HG03354 (cell line): ENCODE measurements around the gene P2RY2.

Experiments used
- ATAC-seq: cut with Tn5 transposase; IDR thresholded peaks from one replicate; pipeline ENCODE4 v1.9.1; 2021; ENCODE audit warnings: mild to moderate bottlenecking; ENCODE audit not compliant: unreplicated experiment, poor library complexity, severe bottlenecking

The P2RY2 gene

DNA sequence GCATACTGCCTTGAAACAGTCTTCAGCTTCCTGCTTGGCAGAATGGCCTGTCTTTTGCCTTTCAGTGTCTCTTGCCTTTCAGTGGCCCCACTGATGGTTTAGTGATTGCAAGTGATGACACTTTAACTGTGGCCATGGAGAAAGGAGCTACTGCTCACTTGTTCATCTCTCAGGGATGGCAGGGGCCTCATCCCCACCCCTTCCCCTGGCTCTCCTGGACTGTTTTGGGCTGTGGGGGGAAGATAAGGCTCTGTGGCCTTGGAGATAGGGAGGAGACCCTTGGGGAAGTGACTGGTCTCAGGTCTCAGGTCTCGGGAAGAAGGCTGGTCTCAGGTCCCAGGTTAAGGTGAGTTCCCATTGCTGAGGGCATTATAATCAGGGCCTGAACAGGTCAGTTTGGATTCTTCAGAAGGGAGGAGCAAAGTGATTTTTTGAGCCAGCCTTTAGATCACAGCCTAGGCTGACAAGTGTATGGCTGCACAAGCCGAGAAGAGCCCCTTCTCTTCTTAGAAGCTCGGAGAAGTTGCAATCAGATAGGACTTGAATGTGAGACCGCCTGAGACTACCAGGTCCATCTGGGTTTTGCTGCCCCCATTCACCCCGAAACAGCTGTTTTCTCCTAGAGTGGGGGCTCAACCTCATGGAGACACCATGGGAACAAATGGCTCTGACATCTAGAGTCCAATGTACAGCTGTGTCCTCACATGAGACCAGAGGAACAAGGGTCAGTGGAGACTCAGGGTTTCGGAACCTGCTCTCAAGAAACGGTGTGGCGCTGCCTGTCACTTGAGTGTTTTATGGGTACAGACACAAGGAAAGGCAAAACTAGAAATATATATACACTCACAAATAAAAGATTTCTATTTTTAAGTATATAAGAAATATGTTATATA lies 15.9 kb upstream of the P2RY2 start:
- ATAC-seq, result no peak

GRCh38 chr11:73203322-73203721 lies 14.8 kb upstream of the P2RY2 start:
- ATAC-seq, result no peak

DNA sequence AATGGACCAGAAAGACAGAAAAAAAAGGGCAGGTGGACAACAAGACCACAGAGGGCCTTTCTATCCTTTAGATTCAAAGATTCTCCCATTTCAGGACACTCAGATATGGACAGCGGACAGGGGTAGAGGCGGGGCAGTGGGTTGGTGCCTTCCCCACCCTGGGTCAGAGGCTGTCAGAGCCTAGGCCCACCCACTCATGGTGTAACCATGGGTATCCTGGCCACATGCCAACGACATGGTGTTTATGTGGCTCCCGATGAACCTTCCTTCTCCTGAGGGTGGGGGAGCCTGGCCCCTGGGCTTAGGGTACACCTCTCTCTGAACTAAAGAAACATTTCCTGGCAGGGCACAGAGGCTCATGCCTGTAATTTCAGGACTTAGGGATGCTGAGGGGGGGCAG lies 14.3 kb upstream of the P2RY2 start:
- ATAC-seq, result no peak

DNA sequence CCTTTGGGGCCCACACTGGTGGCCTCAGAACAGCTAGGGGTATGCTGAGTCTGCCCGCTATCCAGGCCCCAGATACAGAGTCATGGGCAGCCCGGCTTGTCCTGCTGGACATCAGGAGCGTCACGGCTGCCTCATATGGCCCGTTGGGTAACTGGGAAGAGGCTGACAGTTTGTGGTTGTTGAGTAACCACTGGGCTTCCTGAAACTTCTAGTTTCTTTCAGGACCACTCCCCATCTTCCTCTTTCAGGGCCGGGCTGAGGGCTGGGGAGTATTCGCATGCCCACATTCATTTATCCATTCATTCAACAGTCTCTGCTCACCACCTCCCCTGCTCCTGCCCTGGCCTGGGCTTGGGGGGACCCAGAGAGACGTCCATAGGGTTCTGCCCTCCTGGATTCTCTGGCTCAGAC lies 13.4 kb upstream of the P2RY2 start:
- ATAC-seq, result no peak

GRCh38 chr11:73205661-73206343 lies 12.3 kb upstream of the P2RY2 start:
- ATAC-seq, result no peak

DNA sequence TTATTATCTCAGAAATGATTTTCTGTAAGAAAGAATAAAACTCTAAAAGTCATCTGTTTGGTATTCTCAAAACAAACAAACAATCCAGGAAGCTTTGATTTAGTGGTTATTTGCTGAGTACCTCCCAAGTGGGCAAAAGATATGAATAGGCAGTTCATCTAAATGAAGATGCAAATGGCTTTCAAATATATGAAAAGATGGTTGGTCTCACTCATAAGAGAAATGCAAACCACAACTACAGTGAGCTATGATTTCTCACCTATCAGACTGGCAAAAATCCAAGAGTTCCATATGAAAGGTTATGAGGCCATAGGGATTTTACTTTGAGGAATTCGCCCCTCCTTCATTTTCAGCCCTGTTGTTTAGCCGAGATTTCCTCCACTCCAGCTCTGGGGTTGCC lies 11.3 kb upstream of the P2RY2 start:
- ATAC-seq, result no peak

GRCh38 chr11:73209892-73210291 lies 8.2 kb upstream of the P2RY2 start:
- ATAC-seq, result no peak

DNA sequence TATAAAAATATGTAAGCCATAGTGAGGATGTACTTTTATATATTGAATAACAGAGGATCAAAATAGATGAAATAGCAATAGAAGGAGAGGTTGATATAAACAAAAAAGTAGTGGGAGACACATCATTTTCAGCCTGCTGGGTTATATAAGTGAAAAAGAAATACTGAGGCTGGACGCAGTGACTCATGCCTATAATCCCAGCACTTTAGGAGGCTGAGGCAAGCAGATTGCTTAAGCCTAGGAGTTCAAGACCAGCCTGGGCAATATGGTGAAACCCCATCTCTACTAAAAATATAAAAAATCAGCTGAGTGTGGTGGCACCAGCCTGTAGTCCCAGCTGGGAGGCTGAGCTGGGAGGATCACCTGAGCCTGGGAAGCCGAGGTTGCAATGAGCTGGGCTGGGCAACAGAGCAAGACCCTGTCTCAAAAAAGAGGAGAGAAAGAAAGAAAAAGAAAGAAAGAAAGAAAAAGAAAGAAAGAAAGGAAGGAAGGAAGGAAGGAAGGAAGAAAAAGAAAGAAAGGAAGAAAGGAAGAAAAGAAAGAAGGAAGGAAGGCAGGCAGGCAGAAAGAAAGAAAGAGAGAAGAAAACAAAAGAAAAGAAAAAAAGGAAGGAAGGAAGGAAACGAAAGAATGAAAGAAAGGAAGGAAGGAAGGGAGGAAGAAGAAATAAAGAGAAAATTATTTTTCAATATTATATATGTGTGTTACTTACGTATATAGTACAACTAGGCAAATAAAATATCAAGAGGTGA lies 7.0 kb upstream of the P2RY2 start:
- ATAC-seq, result no peak

DNA sequence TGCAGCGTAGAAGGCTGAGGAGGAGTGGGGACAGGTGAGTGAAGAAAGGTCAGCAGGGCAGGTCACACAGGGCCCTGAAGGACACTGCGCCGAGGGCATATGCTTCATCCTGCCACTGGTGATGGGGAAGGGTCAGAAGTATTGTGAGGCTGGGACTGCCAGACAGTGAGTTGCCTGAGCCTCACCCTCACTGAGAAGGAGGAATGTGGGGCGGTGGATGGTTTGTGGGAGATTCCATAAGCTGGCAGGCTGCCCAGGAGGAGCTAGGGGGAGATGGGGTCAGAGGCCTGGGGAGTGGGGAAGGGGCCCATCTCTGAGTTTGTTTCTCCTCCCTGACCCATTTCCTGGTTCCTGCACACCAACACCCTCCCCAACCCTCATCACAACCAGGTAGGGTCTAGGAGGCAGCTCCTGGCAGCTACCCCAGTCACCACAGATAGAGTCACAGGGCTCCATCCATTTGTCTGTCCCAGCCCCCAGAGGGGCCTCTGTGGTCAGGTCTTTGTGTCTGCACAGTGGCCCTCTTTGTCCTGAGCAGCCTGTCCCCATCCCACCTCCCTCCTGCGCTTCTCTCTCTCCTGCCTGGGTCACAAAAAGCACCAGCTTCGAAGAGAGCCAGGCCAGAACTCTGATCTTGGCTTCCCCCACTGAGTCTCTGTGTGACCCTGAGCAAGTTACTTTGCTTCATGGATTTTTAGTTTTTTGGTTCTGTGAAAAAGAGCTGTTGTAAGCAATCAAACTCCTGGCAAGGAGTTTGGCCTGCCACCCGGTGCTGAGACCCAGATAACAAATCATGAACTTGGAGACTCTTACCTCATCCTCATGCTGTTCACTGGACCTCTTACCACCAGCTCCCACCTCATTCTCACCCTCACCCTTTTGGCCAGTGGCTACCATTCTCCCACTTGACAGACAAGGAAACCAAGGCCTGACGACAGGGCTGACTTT lies 4.6 kb upstream of the P2RY2 start:
- no peak for ATAC-seq

GRCh38 chr11:73215191-73216134 lies 2.6 kb upstream of the P2RY2 start:
- no peak for ATAC-seq

DNA sequence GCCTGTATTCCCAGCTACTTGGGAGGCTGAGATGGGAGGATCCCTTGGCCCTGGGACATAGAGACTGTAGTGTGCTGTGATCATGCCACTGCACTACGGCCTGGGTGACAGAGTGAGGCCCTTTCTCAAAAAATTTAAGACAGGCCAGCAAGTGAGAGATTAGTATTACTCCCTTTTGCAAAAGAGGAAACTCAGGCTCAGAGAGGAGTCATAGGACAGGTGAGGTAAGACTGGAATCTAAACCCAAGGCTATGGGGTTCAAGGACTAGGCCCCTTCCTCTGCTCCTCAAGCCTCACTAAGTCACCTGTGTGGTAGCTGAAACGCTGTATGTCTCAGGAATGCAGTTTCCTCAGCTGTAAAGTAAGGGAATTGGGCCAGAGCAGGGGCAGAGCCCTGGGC lies 1.6 kb upstream of the P2RY2 start:
- ATAC-seq, result no peak

DNA sequence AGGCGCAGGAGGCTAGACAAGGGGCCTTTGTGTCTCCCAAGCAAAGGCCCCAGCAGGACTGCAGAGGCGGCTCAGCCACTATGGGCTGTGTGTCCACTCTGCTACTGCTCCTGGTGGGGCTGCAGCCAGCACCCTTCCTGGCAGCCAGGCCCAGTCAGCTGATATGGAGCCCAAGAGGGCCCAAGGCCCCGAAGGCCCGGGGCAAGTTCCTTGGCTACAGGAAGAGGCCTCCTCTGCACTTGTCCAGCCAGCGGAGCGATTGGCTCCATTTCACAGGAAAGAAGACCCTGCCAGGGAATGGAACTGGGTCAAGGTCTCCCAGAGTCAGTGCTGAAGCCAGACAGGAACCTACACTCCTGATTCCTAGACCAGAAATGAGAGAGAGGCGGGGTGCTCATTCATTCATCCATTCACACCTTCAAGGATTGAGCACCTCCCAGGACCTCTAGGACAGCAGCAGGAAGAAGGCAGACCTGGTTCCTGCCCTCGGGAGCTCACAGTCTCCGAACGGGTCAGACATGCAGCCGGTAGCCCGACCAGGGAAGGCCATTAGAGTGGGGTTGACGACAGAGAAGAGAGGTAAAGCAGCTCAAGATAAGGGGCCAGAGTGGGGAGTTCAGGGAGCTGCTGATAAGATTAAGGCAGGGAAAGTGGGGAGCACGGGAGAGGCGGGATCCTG lies 811 bp upstream of the P2RY2 start:
- no peak for ATAC-seq

GRCh38 chr11:73217810-73218105 lies 323 bp upstream of the P2RY2 start:
- ATAC-seq, result no peak

DNA sequence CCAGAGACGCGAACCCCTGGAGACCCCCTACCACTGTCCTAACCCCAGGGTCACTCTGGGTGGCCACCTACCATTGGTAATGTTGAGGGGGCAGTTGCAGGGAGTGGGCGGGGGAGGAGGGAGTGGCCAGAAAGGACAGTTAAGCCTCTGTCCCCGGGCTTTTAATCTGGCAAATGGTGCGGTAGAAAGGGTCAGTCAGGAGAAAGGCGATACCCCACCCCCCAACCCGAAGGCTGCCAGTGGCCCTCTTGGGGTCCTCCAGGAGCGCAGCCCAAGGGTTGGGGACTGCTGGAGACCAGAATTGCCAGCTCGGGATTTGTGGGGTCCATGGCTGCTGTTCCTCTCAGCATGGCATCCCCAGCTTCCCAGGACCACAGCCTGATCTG lies 742 bp downstream of the P2RY2 start:
- no peak for ATAC-seq

GRCh38 chr11:73219396-73220285 lies 1.6 kb downstream of the P2RY2 start:
- no peak for ATAC-seq

- no peak for ATAC-seq
Measured at GRCh38 chr11:73221451-73221850, 3.4 kb downstream of the P2RY2 start.

- ATAC-seq, result no peak
Measured at GRCh38 chr11:73221996-73222395, 3.9 kb downstream of the P2RY2 start.
